ENCODE measurements around the gene TEP1. TPM values are rescaled to one million over a fixed set of nuclear protein-coding genes. Genes with fewer than 3 reads are reported as not detected.

Gene TEP1
- total RNA-seq, 1 experiment from 2014 or later = 20.4 TPM

- Mint-ChIP-seq H3K27ac (ENCODE audit: low read depth, unreplicated experiment) (no peak overlapping the region), H3K9me3 (ENCODE audit: unreplicated experiment) (no peaks in the 10 kb centered on the region), H3K4me1 (ENCODE audit: insufficient read depth, unreplicated experiment) (no peaks in the 10 kb centered on the region), H3K27me3 (ENCODE audit: insufficient read depth, unreplicated experiment) (no peaks in the 10 kb centered on the region), H3K36me3 (ENCODE audit: insufficient read depth, unreplicated experiment) (no peaks in the 10 kb centered on the region), H3K4me3 (ENCODE audit: unreplicated experiment) (no peak overlapping the region)
- POLR2A ChIA-PET = interaction anchor here (0.7 kb wide), 1 partner anchor 13 kb away, joined by 3 read pairs; the partner anchor contains the start of gene OSGEP
- intact Hi-C loops (cut with micrococcal nuclease) = no loop called here
- DNase-seq (ENCODE audit: unreplicated experiment) = no peak
- TF ChIP-seq CTCF (IDR thresholded peaks at IDR 0.05; ENCODE audit: unreplicated experiment) = no peak
- no TSS peak for BruUV-seq (replicated peaks)
- CTCF ChIA-PET = interaction anchor here (1.0 kb wide), 1 partner anchor 26 kb away, joined by 3 read pairs; no protein-coding TSS in a partner anchor
Observed at GRCh38 chr14:20441461-20441860, 28.2 kb upstream of the TEP1 start.

DNA sequence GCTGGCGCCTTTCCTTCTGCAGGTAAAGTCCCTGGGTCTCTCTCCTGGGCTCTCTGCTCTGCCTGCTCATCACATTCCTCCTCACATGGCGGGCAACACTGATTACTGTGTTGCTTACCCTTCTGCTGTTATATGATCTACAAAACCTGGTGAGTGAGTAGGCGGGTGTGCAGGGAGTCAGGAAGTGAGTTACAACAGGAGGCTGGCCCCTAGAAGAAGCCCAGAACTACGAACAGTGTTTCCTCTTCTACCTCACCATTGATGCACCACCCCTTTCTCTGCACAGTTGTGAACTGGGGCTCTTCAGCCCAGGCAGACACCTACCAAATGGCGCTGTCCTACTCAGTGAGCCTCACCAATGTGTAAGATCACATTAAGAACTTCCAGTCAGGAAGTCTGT, 27.6 kb upstream of the TEP1 start:
- intact Hi-C loops (cut with micrococcal nuclease) = no loop called here
- ChIA-PET CTCF (no interaction called here), POLR2A (interaction anchor here (0.7 to 1.2 kb wide), 2 partner anchors 14 to 18 kb away, joined by 3 read pairs; partner anchors contain the start of gene OSGEP)
- H3K4me1 Mint-ChIP-seq (ENCODE audit: insufficient read depth, unreplicated experiment) = no peaks in the 10 kb centered on the region
- no TSS peak for BruUV-seq (replicated peaks)
- H3K9me3 Mint-ChIP-seq (ENCODE audit: unreplicated experiment) = no peaks in the 10 kb centered on the region
- no peaks in the 10 kb centered on the region for H3K27me3 Mint-ChIP-seq (ENCODE audit: insufficient read depth, unreplicated experiment)
- no peak overlapping the region for H3K4me3 Mint-ChIP-seq (ENCODE audit: unreplicated experiment)
- H3K27ac Mint-ChIP-seq (ENCODE audit: low read depth, unreplicated experiment) = no peak overlapping the region
- H3K36me3 Mint-ChIP-seq (ENCODE audit: insufficient read depth, unreplicated experiment) = no peaks in the 10 kb centered on the region
- DNase-seq (ENCODE audit: unreplicated experiment) = no peak
- no peak for TF ChIP-seq CTCF (IDR thresholded peaks at IDR 0.05; ENCODE audit: unreplicated experiment)

GRCh38 chr14:20440465-20440864, 27.2 kb upstream of the TEP1 start:
- intact Hi-C loops (cut with micrococcal nuclease) = no loop called here
- Mint-ChIP-seq H3K4me1 (ENCODE audit: insufficient read depth, unreplicated experiment) (no peaks in the 10 kb centered on the region), H3K4me3 (ENCODE audit: unreplicated experiment) (no peak overlapping the region), H3K9me3 (ENCODE audit: unreplicated experiment) (no peaks in the 10 kb centered on the region), H3K27me3 (ENCODE audit: insufficient read depth, unreplicated experiment) (no peaks in the 10 kb centered on the region), H3K27ac (ENCODE audit: low read depth, unreplicated experiment) (no peak overlapping the region), H3K36me3 (ENCODE audit: insufficient read depth, unreplicated experiment) (no peaks in the 10 kb centered on the region)
- POLR2A ChIA-PET = interaction anchor here (1.2 kb wide), 1 partner anchor 17 kb away, joined by 3 read pairs; no protein-coding TSS in a partner anchor
- BruUV-seq (replicated peaks) = no TSS peak
- CTCF ChIA-PET = no interaction called here
- no peak for TF ChIP-seq CTCF (IDR thresholded peaks at IDR 0.05; ENCODE audit: unreplicated experiment)
- no peak for DNase-seq (ENCODE audit: unreplicated experiment)

DNA sequence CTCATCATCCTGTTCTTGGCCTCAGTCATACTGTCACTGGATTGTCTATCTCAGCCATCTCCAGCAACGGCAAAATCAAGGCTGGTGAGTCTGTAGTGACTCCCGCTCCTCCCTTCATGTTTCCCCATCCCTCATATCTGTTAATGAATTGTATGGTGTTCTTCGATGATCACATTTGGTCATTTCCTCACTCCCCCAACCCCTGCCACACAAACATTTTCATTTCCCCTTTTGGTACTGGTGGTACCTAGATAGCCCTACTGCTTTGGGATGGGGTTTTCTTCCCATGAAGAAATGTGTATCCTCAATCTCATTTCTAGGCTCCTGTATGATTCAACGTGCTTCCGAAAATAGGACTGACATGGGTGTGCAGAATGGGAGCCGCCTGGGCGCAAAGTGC, 25.4 kb upstream of the TEP1 start:
- TF ChIP-seq CTCF (IDR thresholded peaks at IDR 0.05; ENCODE audit: unreplicated experiment) = no peak
- ChIA-PET CTCF (interaction anchor here (1.6 kb wide), 1 partner anchor 16 kb away, joined by 7 read pairs; the partner anchor contains the start of genes APEX1 and OSGEP), POLR2A (no interaction called here)
- Mint-ChIP-seq H3K27me3 (ENCODE audit: insufficient read depth, unreplicated experiment) (no peaks in the 10 kb centered on the region), H3K4me3 (ENCODE audit: unreplicated experiment) (no peak overlapping the region), H3K4me1 (ENCODE audit: insufficient read depth, unreplicated experiment) (no peaks in the 10 kb centered on the region), H3K36me3 (ENCODE audit: insufficient read depth, unreplicated experiment) (no peaks in the 10 kb centered on the region), H3K27ac (ENCODE audit: low read depth, unreplicated experiment) (no peak overlapping the region), H3K9me3 (ENCODE audit: unreplicated experiment) (no peaks in the 10 kb centered on the region)
- intact Hi-C loops (cut with micrococcal nuclease) = no loop called here
- no TSS peak for BruUV-seq (replicated peaks)
- DNase-seq (ENCODE audit: unreplicated experiment) = no peak

All from MCF 10A (cell line).